HepG2 (cell line): ENCODE measurements around the gene ZC3H4. TPM values are rescaled to one million over a fixed set of nuclear protein-coding genes. Genes with fewer than 3 reads are reported as not detected.
A peak's percentile ranks its signal among the peaks of the same experiment; 100 is the strongest.

Source experiments
- ATAD3A ChIP-seq: sonication (generic); formaldehyde crosslinking; IDR thresholded peaks from 2 replicates; pipeline ENCODE4 v1.4.0; 2020; ENCODE audit warnings: missing genetic modification reagents
- CEBPG ChIP-seq: IDR thresholded peaks from 2 replicates; pipeline ENCODE4 v1.6.1; 2016
- DMTF1 ChIP-seq: sonication (generic); formaldehyde crosslinking; IDR thresholded peaks from 2 replicates; pipeline ENCODE4 v1.4.0; 2020; ENCODE audit warnings: mild to moderate bottlenecking, missing genetic modification reagents
- HNRNPUL1 ChIP-seq: fragments of 200-400 bp; formaldehyde crosslinking; IDR thresholded peaks from 2 replicates; pipeline ENCODE4 v1.6.1; 2017; ENCODE audit warnings: low read depth, mild to moderate bottlenecking, low read length, moderate library complexity
- MTF1 ChIP-seq: sonication (generic); formaldehyde crosslinking; IDR thresholded peaks from 2 replicates; pipeline ENCODE4 v1.5.0; 2020; ENCODE audit warnings: missing genetic modification reagents
- POLR2AphosphoS5 ChIP-seq: IDR thresholded peaks from 2 replicates; pipeline ENCODE4 v1.6.1; 2012; ENCODE audit warnings: low read depth, low read length
- RCOR2 ChIP-seq: IDR thresholded peaks from 2 replicates; pipeline ENCODE4 v1.6.1; 2016; ENCODE audit warnings: missing biosample characterization, missing genetic modification reagents
- SOX13 ChIP-seq, 3 experiments: fragments of 450-650 bp in 1 of 3; sonication (generic) in 1 of 3; formaldehyde crosslinking in 1 of 3; IDR thresholded peaks in 2 of 3; conservative IDR thresholded peaks in 1 of 3; 2 replicates each; pipeline versions ENCODE4 v1.5.0 to v1.6.1; 2016 to 2020; ENCODE audit warnings: antibody characterized with exemption in 1 of 3, mild to moderate bottlenecking in 1 of 3, missing compliant biosample characterization in 1 of 3, missing genetic modification reagents in 1 of 3, moderate library complexity in 1 of 3
- TCF7L2 ChIP-seq: IDR thresholded peaks from 2 replicates; pipeline ENCODE4 v1.6.1; 2011; ENCODE audit warnings: mild to moderate bottlenecking, low read depth, low read length, moderate library complexity
- ZBTB7A ChIP-seq: sonication (generic); formaldehyde crosslinking; IDR thresholded peaks from 2 replicates; pipeline ENCODE4 v1.8.0; 2022; ENCODE audit warnings: mild to moderate bottlenecking, missing genetic modification reagents
- ZFP1 ChIP-seq: IDR thresholded peaks from 2 replicates; pipeline ENCODE4 v1.6.1; 2016
- ZNF414 ChIP-seq: sonication (generic); formaldehyde crosslinking; IDR thresholded peaks from 2 replicates; pipeline ENCODE4 v1.5.0; 2020; ENCODE audit warnings: missing genetic modification reagents
- ZNF512B ChIP-seq: sonication (generic); formaldehyde crosslinking; IDR thresholded peaks from 2 replicates; pipeline ENCODE4 v1.5.1; 2020; ENCODE audit warnings: missing genetic modification reagents, mild to moderate bottlenecking, borderline replicate concordance
- ZNF547 ChIP-seq: sonication (generic); formaldehyde crosslinking; IDR thresholded peaks from 2 replicates; pipeline ENCODE4 v1.5.1; 2020; ENCODE audit warnings: mild to moderate bottlenecking, missing genetic modification reagents
- ZNF549 ChIP-seq: sonication (generic); formaldehyde crosslinking; IDR thresholded peaks from 2 replicates; pipeline ENCODE4 v1.5.0; 2020; ENCODE audit warnings: missing genetic modification reagents
- ZNF761 ChIP-seq: sonication (generic); formaldehyde crosslinking; conservative IDR thresholded peaks from 2 replicates; pipeline ENCODE4 v1.4.0; 2020; ENCODE audit warnings: mild to moderate bottlenecking, missing genetic modification reagents
- polyA plus RNA-seq, 8 experiments: library from polyadenylated mRNA; depleted of rRNA in 3 of 8; stranded (reverse) in 7 of 8; unstranded in 1 of 8; fragments of >200 nt; fragmentation: Illumina TruSeq in 4 of 8; extraction: Trizol in 4 of 8; gene quantifications; 2 replicates each; pipeline versions ENCODE4 v1.2.1 to v1.2.3, GENCODE V29; 2011 to 2016; ENCODE audit warnings: low read depth in 4 of 8, missing spikeins in 1 of 8, mixed read lengths in 1 of 8; ENCODE audit not compliant: insufficient read depth in 1 of 8
- total RNA-seq, 5 experiments: library from RNA; depleted of rRNA; stranded (reverse); fragments of >200 nt; fragmentation: Illumina TruSeq; extraction: Trizol; gene quantifications; 2 replicates each; pipeline ENCODE4 v1.2.3, GENCODE V29; 2016; ENCODE audit warnings: low read depth in 1 of 5
- TF ChIP-seq, protein P1 (sequence below): sonication (generic); formaldehyde crosslinking; IDR thresholded peaks from 2 replicates; pipeline ENCODE4 v1.9.0; 2021; ENCODE audit warnings: missing genetic modification reagents, mild to moderate bottlenecking, borderline replicate concordance
- TF ChIP-seq, protein P2 (sequence below): sonication (generic); formaldehyde crosslinking; IDR thresholded peaks from 2 replicates; pipeline ENCODE4 v1.4.0; 2020; ENCODE audit warnings: mild to moderate bottlenecking, missing genetic modification reagents

The ZC3H4 gene
- total and polyA plus RNA-seq, 2 of the 13 experiments (the other 11 are each of a cell fraction or from before 2014, with no cell fraction given), result 1.8 to 10.7 TPM

- TF ChIP-seq DMTF1 (CRISPR knock-in tag) (no peak), SOX13 (IDR thresholded peaks at IDR 0.05) (no peak), SOX13 (CRISPR knock-in tag; conservative IDR thresholded peaks at IDR 0.05 in 1 of 2, IDR thresholded peaks at IDR 0.05 in 1 of 2) (no peak; a peak in 1 of 4 replicates), ZNF512B (no peak), ATAD3A (CRISPR knock-in tag) (no peak), ZFP1 (CRISPR knock-in tag) (no peak), HNRNPUL1 (no peak), POLR2AphosphoS5 (peak; percentile 86), ZNF547 (CRISPR knock-in tag) (peak; percentile 57; the same call in 1 of the 2 replicates), RCOR2 (CRISPR knock-in tag) (no peak), MTF1 (CRISPR knock-in tag) (no peak), ZNF761 (CRISPR knock-in tag) (peak; percentile 34; the same call in 1 of the 2 replicates), CEBPG (CRISPR knock-in tag) (peak; percentile 63), TCF7L2 (no peak), ZNF549 (CRISPR knock-in tag) (no peak), ZNF414 (no peak), ZBTB7A (CRISPR knock-in tag) (no peak)
- TF ChIP-seq, protein P1, sequence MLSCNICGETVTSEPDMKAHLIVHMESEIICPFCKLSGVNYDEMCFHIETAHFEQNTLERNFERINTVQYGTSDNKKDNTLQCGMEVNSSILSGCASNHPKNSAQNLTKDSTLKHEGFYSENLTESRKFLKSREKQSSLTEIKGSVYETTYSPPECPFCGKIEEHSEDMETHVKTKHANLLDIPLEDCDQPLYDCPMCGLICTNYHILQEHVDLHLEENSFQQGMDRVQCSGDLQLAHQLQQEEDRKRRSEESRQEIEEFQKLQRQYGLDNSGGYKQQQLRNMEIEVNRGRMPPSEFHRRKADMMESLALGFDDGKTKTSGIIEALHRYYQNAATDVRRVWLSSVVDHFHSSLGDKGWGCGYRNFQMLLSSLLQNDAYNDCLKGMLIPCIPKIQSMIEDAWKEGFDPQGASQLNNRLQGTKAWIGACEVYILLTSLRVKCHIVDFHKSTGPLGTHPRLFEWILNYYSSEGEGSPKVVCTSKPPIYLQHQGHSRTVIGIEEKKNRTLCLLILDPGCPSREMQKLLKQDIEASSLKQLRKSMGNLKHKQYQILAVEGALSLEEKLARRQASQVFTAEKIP (CRISPR knock-in tag), result no peak
- TF ChIP-seq, protein P2, sequence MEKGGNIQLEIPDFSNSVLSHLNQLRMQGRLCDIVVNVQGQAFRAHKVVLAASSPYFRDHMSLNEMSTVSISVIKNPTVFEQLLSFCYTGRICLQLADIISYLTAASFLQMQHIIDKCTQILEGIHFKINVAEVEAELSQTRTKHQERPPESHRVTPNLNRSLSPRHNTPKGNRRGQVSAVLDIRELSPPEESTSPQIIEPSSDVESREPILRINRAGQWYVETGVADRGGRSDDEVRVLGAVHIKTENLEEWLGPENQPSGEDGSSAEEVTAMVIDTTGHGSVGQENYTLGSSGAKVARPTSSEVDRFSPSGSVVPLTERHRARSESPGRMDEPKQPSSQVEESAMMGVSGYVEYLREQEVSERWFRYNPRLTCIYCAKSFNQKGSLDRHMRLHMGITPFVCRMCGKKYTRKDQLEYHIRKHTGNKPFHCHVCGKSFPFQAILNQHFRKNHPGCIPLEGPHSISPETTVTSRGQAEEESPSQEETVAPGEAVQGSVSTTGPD, result no peak
These were observed 65.7 kb downstream of the ZC3H4 start (continued) for GRCh38 chr19:47047763-47048405.
